ENCODE measurements around the gene NCOA3.
A peak's percentile ranks its signal among the peaks of the same experiment; 100 is the strongest.

Gene NCOA3

GRCh38 chr20:47541355-47541922 is 39.8 kb downstream of the NCOA3 start:
- H3K4me3 ChIP-seq (ENCODE audit: low read length): no peak overlapping the region
- TF ChIP-seq, protein P1, sequence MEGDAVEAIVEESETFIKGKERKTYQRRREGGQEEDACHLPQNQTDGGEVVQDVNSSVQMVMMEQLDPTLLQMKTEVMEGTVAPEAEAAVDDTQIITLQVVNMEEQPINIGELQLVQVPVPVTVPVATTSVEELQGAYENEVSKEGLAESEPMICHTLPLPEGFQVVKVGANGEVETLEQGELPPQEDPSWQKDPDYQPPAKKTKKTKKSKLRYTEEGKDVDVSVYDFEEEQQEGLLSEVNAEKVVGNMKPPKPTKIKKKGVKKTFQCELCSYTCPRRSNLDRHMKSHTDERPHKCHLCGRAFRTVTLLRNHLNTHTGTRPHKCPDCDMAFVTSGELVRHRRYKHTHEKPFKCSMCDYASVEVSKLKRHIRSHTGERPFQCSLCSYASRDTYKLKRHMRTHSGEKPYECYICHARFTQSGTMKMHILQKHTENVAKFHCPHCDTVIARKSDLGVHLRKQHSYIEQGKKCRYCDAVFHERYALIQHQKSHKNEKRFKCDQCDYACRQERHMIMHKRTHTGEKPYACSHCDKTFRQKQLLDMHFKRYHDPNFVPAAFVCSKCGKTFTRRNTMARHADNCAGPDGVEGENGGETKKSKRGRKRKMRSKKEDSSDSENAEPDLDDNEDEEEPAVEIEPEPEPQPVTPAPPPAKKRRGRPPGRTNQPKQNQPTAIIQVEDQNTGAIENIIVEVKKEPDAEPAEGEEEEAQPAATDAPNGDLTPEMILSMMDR (IDR thresholded peaks at IDR 0.05; ENCODE audit: insufficient read depth, low read depth, low read length, missing control alignments): no peak
- no peak for DNase-seq (ENCODE audit: low read depth)

GRCh38 chr20:47543006-47543431 is 41.3 kb downstream of the NCOA3 start:
- no peak overlapping the region for H3K4me3 ChIP-seq (ENCODE audit: low read length)
- TF ChIP-seq, protein P1 (IDR thresholded peaks at IDR 0.05; ENCODE audit: insufficient read depth, low read depth, low read length, missing control alignments): no peak
- DNase-seq (ENCODE audit: low read depth): no peak

- H3K4me3 ChIP-seq (ENCODE audit: low read length): no peak overlapping the region
- DNase-seq (ENCODE audit: low read depth): peak; percentile 45
- TF ChIP-seq, protein P1 (IDR thresholded peaks at IDR 0.05; ENCODE audit: insufficient read depth, low read depth, low read length, missing control alignments): no peak
Observed at GRCh38 chr20:47544240-47544639, 42.6 kb downstream of the NCOA3 start.

DNA sequence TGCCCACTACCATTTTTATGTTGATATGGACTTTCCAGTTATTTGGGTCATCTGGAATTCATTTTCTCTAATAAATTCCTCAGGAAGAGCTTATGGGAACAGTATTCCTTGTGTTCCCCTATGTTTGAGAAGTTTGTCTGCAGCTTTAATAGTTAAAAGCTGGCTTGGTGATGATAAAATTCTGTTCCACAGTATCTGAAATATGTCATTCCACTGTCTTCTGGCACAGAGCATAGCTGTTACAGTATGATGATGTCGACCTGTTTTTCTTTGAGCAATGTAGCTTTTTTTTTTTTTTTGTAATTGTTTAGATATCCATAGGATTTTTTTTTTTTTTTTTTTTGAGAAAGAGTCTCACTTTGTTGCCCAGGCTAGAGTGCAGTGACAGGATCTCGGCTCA is 43.2 kb downstream of the NCOA3 start:
- no peak overlapping the region for H3K4me3 ChIP-seq (ENCODE audit: low read length)
- TF ChIP-seq, protein P1 (IDR thresholded peaks at IDR 0.05; ENCODE audit: insufficient read depth, low read depth, low read length, missing control alignments): no peak
- DNase-seq (ENCODE audit: low read depth): no peak

DNA sequence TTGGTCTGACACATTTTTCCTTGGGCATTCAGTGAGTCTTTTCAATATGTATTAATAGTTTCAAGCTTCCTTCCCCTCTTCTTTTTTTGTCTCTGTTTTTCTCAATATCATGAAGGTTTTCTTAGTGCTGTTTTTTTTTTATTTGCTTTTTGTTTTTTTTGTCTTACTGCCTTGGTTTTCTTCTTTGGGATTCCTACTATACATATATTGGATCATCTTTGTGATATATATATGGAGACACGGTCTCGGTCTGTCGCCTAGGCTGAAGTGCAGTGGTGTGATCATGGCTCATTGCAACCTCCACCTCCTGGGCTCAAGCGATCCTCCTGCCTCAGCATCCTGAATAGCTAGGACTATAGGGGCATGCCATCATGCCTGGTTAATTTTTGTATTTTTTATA is 43.8 kb downstream of the NCOA3 start:
- DNase-seq (ENCODE audit: low read depth): no peak
- TF ChIP-seq, protein P1 (IDR thresholded peaks at IDR 0.05; ENCODE audit: insufficient read depth, low read depth, low read length, missing control alignments): no peak
- no peak overlapping the region for H3K4me3 ChIP-seq (ENCODE audit: low read length)

DNA sequence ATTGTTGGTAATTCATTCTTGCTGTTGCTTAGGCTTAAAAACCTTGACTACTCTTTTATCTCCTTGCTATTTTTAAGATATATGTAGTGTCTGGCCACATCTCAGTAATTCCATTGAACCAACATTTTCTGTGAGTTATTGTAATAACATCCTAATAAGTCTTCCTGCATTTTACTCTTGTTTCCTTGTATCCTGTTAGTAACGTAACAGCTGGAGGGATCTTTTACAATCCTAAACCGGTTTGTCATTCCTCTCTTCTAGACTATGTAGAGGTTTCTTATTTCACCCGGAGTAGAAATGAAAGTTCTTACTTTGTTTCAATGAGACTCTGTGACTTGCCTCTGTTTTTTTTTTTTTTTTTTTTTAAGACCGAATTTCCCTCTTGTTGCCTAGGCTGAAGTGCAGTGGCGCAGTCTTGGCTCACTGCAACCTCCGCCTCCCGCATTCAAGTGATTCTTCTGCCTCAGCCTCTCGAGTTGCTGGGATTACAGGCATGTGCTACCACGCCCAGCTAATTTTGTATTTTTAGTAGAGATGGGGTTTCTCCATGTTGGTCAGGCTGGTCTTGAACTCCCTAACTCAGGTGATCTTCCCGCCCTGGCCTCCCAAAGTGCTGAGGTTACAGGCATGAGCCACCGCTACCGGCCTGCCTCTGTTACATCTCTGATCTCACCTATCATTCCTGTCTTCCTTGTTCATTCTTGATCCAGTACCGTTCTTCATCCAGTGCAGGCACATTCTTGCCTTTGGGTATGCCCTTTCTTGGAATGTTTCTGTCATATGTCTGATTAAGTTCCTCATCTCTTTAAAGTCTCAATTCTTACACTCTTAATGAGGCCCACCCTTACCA is 44.7 kb downstream of the NCOA3 start:
- peak; percentile 88 for DNase-seq (ENCODE audit: low read depth)
- TF ChIP-seq, protein P1 (IDR thresholded peaks at IDR 0.05; ENCODE audit: insufficient read depth, low read depth, low read length, missing control alignments): no peak
- no peak overlapping the region for H3K4me3 ChIP-seq (ENCODE audit: low read length)
